Skin epidermis (tissue), 12 donors: ENCODE results near the gene DIS3L2.
"Not testable (repeated sequence)": the region's sequence is repeated elsewhere in the genome, so short reads cannot be mapped to it uniquely, and the experiment has no call there.

Experiments used
- H3K27ac ChIP-seq, 21 experiments: fragments of 200-600 bp; sonication (generic) in 11 of 21; one replicate each; pipeline ENCODE4 v1.5.0; 2020; ENCODE audit warnings: mild to moderate bottlenecking in 3 of 21, inconsistent platforms in 2 of 21, moderate library complexity in 2 of 21
- H3K4me3 ChIP-seq, 7 experiments: fragments of 200-600 bp; sonication (generic) in 2 of 7; one replicate each; pipeline ENCODE4 v1.5.0; 2020; ENCODE audit warnings: inconsistent platforms in 2 of 7, mild to moderate bottlenecking in 2 of 7, moderate library complexity in 1 of 7

DIS3L2 gene

DNA sequence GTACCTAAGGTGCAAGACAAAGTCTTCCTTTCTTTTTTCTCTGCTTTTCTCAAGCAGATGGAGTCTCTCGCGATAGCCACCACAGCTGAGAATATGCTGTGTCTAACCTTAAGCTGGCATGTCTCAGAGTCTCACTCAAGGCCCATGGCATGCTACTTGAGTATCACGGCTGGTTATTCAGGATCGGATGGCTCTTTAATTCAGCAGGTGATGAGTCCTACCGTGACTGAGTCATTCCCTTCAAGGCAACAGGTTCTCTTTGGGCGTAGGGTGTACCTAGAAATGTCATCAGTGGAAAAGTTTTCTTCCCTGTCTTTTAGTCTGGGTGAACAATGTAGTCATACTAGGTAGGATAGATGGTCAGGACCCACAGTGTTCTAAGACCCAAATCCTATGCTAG lies 136.2 kb downstream of the DIS3L2 start:
- Histone ChIP-seq H3K27ac (peak overlapping the region in 6 of 21 experiments; percentile 21 to 70 (median 50)), H3K4me3 (no peak overlapping the region)

DNA sequence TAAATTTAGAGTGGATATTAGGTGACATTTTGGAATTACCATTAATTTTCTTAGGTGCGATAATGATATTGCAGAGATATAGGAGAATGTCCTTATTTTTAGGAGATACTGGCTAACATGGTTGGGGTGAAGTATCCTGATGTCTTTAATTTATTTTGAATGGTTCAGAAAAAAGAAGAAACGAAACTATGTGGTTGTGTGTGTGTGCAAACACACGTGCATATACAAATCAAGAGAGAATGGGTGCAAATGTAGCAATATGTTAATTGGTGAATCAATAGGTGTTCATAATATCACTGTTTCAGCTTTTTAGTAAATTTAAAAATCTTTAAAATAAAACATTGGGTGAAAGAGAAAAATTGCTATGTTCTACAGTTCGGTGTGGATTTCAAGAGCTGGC lies 140.9 kb downstream of the DIS3L2 start:
- no peak overlapping the region for H3K4me3 ChIP-seq
- H3K27ac ChIP-seq: no peak overlapping the region

DNA sequence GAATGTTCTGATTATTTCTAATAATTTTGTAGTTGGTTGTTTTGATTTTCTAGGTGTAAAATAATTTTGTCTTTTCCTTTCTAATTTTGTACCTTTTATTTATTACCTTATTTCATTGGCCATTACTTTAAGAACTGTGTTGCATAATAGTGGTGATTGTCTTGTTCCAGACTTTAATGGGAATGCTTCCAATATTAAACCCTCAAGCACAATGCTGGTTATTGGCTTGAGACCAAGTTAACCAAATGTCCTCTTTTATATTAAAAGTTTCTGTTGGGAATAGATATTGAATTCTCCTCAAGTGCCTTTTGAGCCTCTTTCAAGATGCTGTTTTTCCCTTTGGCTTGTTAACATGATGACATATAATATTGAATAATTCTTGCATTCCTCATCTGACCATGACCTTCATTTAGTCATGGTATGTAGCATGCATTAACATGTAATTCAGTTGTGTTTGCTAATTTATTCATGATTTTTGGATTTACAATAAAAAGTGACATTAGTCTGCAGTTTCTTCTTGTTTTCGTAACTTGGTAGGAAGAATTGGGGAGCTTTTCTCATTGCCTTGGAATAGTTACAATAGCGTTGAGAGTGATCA lies 141.7 kb downstream of the DIS3L2 start:
- H3K4me3 ChIP-seq: no peak overlapping the region
- no peak overlapping the region for H3K27ac ChIP-seq

DNA sequence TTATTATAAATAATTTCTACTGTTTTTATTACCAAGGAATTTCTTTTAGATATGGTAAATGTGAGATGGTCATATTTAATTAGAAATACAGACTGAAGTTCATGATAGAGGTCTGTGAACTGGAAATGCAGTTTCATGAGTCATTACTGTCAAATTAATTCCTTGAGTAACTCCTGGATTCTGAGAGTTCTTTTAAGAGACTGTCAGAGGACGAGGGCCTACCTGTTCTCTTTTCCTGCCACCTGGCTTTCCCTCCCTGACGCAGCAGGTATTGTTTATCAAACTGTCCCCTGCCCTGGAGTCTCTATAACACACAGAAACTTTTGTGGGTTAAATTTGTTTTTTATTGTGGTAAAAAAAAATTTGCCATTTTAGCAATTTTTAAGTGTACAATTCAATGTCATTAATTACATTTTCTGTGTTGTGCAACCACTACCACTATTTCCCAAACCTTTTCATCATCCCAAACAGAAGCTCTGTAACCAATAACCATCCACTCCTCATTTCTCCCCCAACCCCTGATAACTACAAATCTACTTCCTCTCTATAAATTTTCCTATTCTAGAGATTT lies 142.6 kb downstream of the DIS3L2 start:
- H3K4me3 ChIP-seq: no peak overlapping the region
- H3K27ac ChIP-seq: no peak overlapping the region

DNA sequence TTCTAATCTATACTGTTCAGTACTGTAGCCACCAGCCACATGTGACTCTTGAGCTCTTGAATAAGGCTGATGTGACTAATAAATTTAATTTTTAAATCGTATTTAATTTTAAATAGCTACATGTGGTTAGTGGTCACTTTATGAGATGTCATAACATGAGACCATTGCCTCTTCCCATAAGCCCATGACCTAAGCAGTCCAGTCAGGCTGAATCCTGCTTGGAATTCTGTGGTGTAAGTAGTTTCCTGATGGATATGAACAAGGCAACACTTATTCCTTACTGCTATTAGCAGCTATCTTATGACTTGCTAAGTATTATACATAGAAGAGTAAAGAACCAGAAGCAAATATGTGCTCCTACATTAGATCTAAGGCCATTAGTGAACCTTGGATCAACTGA lies 150.0 kb downstream of the DIS3L2 start:
- no peak overlapping the region for H3K4me3 ChIP-seq

DNA sequence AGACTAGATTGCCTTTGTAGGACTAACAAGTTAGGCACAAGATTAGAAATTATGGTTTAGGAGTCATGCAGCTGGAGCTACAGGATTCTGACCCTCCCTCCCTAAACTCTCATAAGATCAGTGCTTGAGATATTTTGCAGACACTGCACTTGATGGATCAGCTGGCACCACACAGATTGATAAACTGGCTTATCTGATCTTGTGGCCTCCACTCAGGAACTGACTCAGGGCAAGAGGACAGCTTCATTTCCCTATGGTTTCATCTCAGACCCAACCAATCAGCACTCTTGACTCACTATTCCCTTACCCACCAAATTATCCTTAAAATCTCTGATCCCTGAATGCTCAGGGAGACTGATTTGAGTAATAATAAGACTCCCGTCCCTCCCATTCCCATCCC lies 152.3 kb downstream of the DIS3L2 start:
- Histone ChIP-seq H3K27ac (no peak overlapping the region), H3K4me3 (no peak overlapping the region)

More for the DNA sequence above, 150.0 kb downstream of the DIS3L2 start:
- no peak overlapping the region for H3K27ac ChIP-seq

DNA sequence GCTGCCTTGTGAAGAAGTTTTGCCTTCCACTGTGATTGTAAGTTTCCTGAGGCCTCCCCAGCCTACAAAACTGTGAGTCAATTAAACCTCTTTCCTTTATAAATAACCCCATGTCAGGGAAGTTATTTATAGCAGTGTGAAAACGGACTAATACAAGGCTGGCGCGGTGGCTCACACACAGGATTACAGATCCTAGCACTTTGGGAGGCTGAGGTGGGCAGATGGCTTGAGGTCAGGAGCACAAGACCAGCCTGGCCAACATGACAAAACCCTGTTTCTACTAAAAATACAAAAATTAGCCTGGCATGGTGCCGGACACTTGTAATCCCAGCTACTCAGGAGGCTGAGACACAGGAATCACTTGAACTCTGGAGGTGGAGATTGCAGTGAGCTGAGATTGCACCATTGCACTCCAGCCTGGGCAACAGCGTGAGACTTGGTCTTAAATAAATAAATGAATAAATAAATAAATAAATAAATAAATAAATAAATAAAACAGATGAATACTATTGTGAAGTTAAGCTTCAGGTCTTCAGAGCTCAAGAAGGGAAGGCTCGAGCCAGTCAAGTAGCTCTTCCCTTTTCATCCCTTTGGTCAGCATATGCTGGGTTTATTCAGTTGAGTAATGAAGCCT lies 154.3 kb downstream of the DIS3L2 start:
- H3K27ac ChIP-seq, H3K4me3 ChIP-seq: not testable (repeated sequence)

DNA sequence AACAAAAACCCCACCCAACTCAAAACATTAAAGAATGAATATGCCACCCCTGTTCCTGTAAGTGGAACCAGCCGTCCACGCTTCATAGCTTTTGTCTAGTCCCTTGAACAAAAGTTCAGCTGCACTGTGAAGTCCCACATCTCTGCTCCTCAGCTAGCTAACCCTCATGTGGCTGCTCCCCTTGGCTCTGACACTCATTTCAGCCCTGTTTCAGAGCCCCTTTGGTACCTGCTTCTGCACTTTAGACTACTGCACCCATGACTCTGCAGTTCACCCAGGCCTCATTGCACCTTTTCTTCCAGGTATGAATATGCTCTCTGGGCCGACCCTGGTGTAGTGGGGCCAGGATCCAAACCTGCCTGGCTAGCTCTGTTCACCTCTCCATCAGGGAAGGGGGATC lies 155.3 kb downstream of the DIS3L2 start:
- no peak overlapping the region for H3K4me3 ChIP-seq
- no peak overlapping the region for H3K27ac ChIP-seq

DNA sequence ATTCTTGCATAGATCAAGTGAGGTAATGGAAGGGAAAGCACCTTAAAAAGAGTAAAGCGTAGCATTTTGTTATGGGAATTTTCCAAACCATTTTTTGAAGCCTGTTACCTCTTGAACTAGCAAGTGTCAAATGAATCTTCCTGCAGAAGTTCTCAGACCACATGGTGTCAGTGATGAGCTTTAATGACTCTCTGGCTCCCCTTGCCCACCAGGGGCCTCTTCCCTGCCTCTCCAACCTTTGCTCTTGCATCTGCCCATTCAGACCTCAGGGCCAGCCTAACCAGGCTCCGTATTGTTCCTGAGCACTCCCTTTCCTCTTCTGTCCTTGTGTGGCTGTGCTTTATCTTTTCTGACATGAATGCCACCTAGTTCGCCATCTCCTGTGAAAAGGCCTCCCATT lies 155.9 kb downstream of the DIS3L2 start:
- H3K27ac ChIP-seq: no peak overlapping the region

DNA sequence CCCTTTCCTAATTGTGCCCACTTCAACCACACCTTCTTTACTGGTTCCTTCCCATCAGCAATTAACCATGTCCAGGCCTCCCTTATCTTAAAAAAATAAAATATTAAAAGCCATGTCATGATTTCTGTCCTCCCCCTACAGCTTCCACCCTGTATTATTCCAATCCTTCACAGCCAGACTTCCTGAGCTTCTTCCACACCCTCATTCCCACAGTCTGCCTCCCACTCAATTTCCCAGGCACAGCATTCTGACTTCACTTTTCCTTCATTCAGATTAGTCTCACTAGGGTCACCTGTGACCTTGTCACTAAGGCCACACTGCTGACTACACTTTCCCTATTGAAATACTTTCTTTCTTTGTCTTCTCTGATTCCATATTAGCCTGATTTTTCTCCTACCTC lies 159.4 kb downstream of the DIS3L2 start:
- Histone ChIP-seq H3K4me3 (no peak overlapping the region), H3K27ac (no peak overlapping the region)

More for the DNA sequence above, 155.9 kb downstream of the DIS3L2 start:
- H3K4me3 ChIP-seq: no peak overlapping the region

DNA sequence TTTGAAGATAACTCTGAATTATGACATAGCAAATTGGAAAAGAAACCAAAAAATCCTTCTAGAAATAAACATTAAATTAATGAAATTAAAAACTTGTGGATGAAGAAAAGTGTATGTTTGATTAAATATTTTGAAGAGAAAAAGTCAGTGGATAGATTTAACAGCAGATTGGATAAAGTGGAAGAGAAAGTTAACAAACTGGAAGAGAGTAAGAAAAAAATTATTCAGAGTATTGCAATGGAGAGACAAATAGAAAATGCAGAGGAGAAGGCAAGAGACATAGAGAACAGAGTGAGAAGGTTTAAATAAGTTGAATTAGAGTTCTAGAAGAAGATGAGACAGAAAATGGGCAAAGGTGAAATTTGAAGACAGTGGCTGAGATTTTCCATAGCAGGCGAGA lies 162.8 kb downstream of the DIS3L2 start:
- H3K4me3 ChIP-seq: no peak overlapping the region
- H3K27ac ChIP-seq: no peak overlapping the region

DNA sequence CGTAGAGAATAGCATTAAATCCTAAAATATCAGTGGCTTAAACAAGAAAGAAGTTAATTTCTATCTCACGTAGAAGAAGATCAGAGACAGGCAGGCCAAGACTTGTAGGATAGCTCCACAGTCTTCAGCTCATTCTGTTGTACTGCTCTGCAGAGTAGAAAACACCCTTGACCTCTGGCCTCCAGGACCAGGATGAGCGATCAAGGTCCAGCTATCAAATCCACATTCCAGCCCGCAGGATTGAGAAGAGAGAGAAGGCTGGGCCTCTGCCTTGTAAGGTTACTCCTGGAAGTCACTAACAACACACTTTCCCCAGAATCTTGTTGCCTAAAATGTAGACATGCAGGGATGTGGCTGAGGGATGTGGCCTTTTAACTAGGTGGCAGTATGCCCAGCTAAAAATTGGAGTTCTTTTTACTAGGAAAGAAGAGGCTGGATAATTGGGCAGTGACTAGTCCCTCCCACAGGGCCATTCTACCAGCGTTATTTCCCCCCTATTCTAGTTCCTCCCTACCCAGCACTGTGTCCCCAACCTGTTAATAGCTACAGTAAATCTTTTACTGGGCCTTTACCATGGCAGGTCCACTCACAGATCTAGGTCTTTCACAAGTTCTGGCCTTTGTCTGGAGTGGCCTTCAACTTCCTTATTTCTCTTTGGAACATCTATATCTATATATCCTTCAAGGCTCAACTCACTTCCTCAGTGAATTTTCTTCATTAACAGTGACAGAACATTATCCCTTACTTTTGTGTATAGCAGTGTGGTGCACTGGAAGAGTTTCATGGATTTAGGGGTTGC lies 165.0 kb downstream of the DIS3L2 start:
- Histone ChIP-seq H3K27ac (no peak overlapping the region), H3K4me3 (no peak overlapping the region)

DNA sequence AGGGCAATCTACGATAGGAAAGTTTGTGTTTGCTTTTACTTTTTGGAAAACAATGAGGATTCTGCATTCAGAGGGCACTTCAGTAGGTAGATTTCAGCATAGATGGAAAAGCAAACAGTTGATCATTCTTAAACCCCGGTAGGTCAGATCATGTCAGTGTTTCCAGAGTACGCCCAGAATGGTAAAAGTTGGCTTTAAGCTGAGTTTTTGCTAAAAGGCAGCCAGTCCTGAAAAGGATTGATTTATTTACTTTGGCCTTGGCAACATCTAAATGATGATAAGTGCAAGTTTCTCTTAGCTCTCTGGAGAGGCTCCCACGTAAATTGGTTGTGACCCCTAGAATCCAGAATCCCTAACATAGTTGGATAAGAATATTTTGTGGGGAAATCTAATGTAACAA lies 168.0 kb downstream of the DIS3L2 start:
- Histone ChIP-seq H3K4me3 (no peak overlapping the region), H3K27ac (no peak overlapping the region)

DNA sequence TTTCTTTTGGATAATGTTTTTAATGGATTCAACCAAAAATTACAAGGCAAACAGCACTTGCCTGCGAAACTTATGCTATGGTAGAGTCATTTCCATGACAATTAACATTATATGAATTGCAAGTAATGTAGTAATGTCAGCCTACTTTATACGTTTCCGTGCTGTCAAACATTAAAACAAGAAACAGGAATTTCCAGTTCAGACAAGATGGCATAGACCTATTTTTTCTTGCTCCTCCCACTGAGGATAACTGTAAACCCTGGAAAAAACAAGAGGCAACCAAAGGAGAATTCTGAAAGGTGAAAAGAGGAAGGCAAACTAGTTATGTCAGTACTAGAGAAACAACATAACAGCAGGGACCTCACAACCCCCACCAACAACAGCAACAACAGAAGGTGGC lies 170.7 kb downstream of the DIS3L2 start:
- Histone ChIP-seq H3K4me3 (no peak overlapping the region), H3K27ac (no peak overlapping the region)

DNA sequence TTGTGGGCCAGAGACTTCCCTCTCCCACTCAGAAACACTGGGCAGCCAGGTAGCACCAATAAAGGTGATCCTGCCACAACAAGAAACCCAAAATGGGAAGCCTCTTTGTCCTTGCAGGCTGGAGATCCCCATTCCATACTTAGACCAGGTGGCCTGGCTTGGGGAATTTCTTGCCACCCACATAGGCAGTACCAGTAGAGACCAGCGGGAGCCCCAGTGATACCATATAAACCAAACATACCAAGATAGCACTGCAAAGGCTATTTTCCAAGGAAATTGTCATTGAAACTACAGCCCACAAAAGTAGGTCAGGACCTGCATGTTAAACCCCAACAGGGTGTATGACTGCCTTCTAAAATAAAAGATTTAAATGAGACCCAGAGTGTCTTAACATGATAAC lies 171.6 kb downstream of the DIS3L2 start:
- Histone ChIP-seq H3K4me3 (no peak overlapping the region), H3K27ac (no peak overlapping the region)

DNA sequence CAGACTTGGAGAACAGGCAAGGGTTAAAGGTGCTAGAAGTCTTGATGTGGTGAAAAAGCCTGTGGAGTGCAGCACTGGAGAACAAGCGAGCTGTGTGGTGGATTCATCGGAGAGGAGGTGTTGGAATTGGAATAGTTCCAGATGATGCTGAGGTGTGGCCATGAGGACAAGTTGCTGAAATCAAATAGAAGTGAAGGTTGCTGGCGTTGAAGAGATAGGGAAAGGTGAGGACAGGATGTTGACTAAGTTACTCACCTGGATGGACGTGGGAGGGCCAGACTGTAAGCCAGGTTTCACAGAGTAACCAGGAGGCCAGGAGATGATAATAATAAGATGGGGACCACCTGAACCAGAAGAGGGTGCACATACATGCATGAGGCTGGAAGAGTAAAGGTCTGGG lies 173.4 kb downstream of the DIS3L2 start:
- Histone ChIP-seq H3K27ac (no peak overlapping the region), H3K4me3 (no peak overlapping the region)

DNA sequence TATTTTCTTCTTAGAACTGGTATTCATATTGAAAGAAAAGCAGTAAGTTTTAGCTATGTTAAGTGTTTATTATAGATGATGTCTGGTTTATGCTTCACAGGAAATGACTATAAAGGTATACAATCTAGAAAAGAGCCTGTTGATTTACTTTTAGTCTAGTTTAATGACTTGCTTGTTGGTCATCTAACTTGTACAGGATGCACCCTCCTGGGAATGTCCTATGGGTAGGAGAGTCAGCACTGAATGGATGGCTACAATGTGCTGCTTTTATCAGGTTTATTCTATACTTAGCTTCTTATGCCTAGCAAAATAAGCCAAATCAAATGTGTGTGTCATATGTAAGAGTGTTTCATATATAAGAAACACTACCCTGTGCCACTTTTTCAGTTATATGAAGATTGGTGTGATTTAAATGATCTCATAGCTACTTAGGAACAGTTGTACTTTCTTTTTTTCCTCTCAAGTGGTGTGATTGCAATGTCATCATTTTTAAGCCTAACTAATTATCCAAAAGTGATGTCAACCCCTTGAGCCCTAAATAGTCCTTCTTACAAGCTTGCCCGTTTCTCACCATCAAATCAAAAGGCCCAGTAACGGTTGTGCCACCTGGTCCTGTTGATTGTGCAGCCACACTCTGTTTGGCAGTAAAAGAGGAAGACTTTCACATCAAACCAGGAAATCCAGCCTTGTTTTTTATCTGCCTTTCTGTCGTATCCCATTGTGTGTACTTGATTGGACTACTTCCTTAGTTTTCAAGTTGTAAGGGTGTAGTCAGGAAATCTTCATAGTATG lies 176.0 kb downstream of the DIS3L2 start:
- H3K4me3 ChIP-seq: no peak overlapping the region
- no peak overlapping the region for H3K27ac ChIP-seq

DNA sequence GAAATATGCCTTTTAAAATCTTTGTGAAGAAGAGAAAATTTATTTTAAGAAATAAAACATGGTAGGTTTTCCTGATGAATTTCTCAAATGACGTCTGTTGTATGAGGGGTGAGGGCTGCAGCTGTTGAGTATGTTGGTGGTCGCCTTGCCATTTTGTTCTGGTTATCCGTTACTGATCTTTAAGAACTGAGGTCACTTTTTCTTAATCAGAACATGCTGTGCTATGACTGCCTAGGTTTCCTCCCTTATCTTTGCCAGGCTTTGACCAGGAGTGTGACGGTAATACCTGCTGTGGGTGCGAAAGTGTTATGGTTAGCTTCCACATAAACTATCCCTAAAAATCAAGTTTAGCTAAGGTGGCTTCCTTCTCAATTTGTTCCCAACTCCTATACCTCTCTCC lies 176.9 kb downstream of the DIS3L2 start:
- Histone ChIP-seq H3K27ac (no peak overlapping the region), H3K4me3 (no peak overlapping the region)

DNA sequence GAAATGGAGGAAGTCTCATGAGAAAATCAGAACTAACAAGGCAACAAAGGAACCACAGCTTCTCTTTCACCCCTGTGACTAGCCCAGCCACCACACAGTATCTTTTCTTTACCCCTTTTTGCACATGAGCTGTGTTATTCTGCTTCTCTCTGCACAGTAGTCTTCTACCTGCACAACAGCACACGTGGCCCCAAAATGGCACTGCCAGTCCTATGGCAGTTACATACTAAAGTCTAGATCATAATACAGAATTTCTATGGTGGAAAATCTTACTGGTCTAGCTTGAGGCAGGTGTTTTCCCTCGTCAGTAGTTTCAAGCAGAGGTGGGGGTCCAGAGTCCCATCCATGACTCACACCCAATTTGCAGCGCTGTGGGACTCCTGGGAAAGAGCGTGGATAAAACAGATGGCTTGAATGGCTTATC lies 177.7 kb downstream of the DIS3L2 start:
- Histone ChIP-seq H3K27ac (no peak overlapping the region), H3K4me3 (no peak overlapping the region)
